NB4 (cell line): ENCODE data around the gene KRT1.

Experiments used
- CTCF ChIP-seq: IDR thresholded peaks from one replicate; pipeline ENCODE4 v1.5.1; 2012; ENCODE audit warnings: low read depth, low read length
- MAX ChIP-seq: IDR thresholded peaks from 2 replicates; pipeline ENCODE4 v1.6.1; 2011; ENCODE audit warnings: low read depth, low read length
- MYC ChIP-seq: IDR thresholded peaks from 2 replicates; pipeline ENCODE4 v1.6.1; 2011; ENCODE audit warnings: low read depth, low read length
- POLR2A ChIP-seq: IDR thresholded peaks from 2 replicates; pipeline ENCODE4 v1.6.1; 2011; ENCODE audit warnings: mild to moderate bottlenecking; ENCODE audit not compliant: insufficient read length; ENCODE audit errors: extremely low read depth

GRCh38 chr12:52636592-52637258 is 43.5 kb downstream of the KRT1 start:
- no peak for TF ChIP-seq MYC
- TF ChIP-seq CTCF, result no peak
- no peak for TF ChIP-seq POLR2A
- TF ChIP-seq MAX, result no peak
